SK-N-SH treated with all-trans-retinoic acid at 6 μM for 48 hours (cell line): Measurements from ENCODE around the gene DNMBP.

Experiments
- GLIS3 ChIP-seq: fragments of 250-450 bp; sonication (Bioruptor Pico); IDR thresholded peaks from 2 replicates; pipeline ENCODE4 v1.5.0; 2020; ENCODE audit warnings: mild to moderate bottlenecking, moderate library complexity
- ISL1 ChIP-seq: fragments of 250-450 bp; sonication (Bioruptor Pico); IDR thresholded peaks from 2 replicates; pipeline ENCODE4 v2.1.2; 2022; ENCODE audit warnings: mild to moderate bottlenecking, moderate library complexity
- ZFP30 ChIP-seq: fragments of 450-650 bp; formaldehyde crosslinking; IDR thresholded peaks from 2 replicates; pipeline ENCODE4 v1.5.0; 2022; ENCODE audit warnings: mild to moderate bottlenecking, moderate library complexity
- ZNF70 ChIP-seq: fragments of 450-650 bp; formaldehyde crosslinking; IDR thresholded peaks from 2 replicates; pipeline ENCODE4 v1.5.0; 2020; ENCODE audit warnings: mild to moderate bottlenecking, moderate library complexity
- TF ChIP-seq, protein P1 (sequence below): fragments of 250-450 bp; sonication (Bioruptor Pico); IDR thresholded peaks from 2 replicates; pipeline ENCODE4 v1.5.1; 2020; ENCODE audit warnings: low read depth, mild to moderate bottlenecking, moderate library complexity

DNA sequence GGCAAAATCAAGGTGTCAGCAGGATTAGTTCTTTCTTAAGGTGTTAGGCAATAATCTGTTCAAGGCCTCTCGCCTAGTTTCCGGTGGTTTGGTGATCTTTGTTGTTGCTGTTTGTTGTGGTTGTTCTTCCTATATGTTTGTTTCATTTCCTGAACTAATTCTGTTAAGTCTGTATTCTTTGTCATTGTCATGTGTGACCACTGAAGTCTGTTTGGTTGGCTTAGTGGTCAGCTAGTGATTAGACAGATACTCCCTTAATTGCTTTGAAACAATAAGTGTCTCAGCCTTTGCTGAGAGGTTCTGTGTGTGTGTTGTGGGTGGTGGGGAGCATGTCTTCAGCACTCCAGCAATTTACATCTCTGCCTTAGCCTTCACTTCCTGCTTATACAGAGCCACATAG is 181.3 kb downstream of the DNMBP start:
- TF ChIP-seq, protein P1, sequence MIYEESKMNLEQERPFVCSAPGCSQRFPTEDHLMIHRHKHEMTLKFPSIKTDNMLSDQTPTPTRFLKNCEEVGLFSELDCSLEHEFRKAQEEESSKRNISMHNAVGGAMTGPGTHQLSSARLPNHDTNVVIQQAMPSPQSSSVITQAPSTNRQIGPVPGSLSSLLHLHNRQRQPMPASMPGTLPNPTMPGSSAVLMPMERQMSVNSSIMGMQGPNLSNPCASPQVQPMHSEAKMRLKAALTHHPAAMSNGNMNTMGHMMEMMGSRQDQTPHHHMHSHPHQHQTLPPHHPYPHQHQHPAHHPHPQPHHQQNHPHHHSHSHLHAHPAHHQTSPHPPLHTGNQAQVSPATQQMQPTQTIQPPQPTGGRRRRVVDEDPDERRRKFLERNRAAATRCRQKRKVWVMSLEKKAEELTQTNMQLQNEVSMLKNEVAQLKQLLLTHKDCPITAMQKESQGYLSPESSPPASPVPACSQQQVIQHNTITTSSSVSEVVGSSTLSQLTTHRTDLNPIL (CRISPR knock-in tag): no peak
- TF ChIP-seq ZNF70 (CRISPR knock-in tag) (no peak), ZFP30 (no peak), ISL1 (no peak), GLIS3 (CRISPR knock-in tag) (no peak)
